HG03103 (cell line): ENCODE data around the gene SNAP29.
"Not testable (repeated sequence)": the region's sequence is repeated elsewhere in the genome, so short reads cannot be mapped to it uniquely, and the experiment has no call there.

Source experiments
- ATAC-seq: cut with Tn5 transposase; IDR thresholded peaks from one replicate; pipeline ENCODE4 v1.9.1; 2021; ENCODE audit warnings: low read depth; ENCODE audit not compliant: unreplicated experiment

The SNAP29 gene

GRCh38 chr22:20926243-20926642, 67.4 kb downstream of the SNAP29 start:
- no peak for ATAC-seq

GRCh38 chr22:20927940-20928572, 69.2 kb downstream of the SNAP29 start:
- ATAC-seq: no peak

GRCh38 chr22:20928573-20928967, 69.8 kb downstream of the SNAP29 start:
- no peak for ATAC-seq

- no peak for ATAC-seq
These were observed 71.2 kb downstream of the SNAP29 start for GRCh38 chr22:20930004-20930403.

GRCh38 chr22:20930435-20930834, 71.6 kb downstream of the SNAP29 start:
- ATAC-seq: not testable (repeated sequence)

- no peak for ATAC-seq
These were observed 72.4 kb downstream of the SNAP29 start for GRCh38 chr22:20931126-20931654.

- no peak for ATAC-seq
These were observed 75.1 kb downstream of the SNAP29 start for GRCh38 chr22:20933910-20934309.

- not testable (repeated sequence) for ATAC-seq
These were observed 76.2 kb downstream of the SNAP29 start for GRCh38 chr22:20935049-20935448.

GRCh38 chr22:20935780-20936539, 77.2 kb downstream of the SNAP29 start:
- not testable (repeated sequence) for ATAC-seq

GRCh38 chr22:20937031-20937793, 78.4 kb downstream of the SNAP29 start:
- no peak for ATAC-seq

GRCh38 chr22:20937794-20938671, 79.2 kb downstream of the SNAP29 start:
- no peak for ATAC-seq

GRCh38 chr22:20939457-20940185, 80.8 kb downstream of the SNAP29 start:
- not testable (repeated sequence) for ATAC-seq

- no peak for ATAC-seq
These were observed 81.4 kb downstream of the SNAP29 start for GRCh38 chr22:20940186-20940651.
